K562 (cell line): ENCODE data around the gene CNOT2. TPM values are rescaled to one million over a fixed set of nuclear protein-coding genes. Genes with fewer than 3 reads are reported as not detected.

Experiments used
- CTBP1 ChIP-seq: fragments of 450-650 bp; IDR thresholded peaks from 2 replicates; pipeline ENCODE4 v1.6.1; 2016; ENCODE audit warnings: borderline replicate concordance
- GABPB2 ChIP-seq: fragments of 250-450 bp; sonication (Bioruptor Pico); conservative IDR thresholded peaks from 2 replicates; pipeline ENCODE4 v1.5.1; 2021; ENCODE audit warnings: mild to moderate bottlenecking
- TAF9B ChIP-seq: fragments of 450-650 bp; IDR thresholded peaks from 2 replicates; pipeline ENCODE4 v1.6.1; 2018; ENCODE audit warnings: mild to moderate bottlenecking; ENCODE audit not compliant: partially characterized antibody
- polyA plus RNA-seq, 8 experiments: library from polyadenylated mRNA; depleted of rRNA in 4 of 8; stranded (reverse) in 5 of 8; unstranded in 3 of 8; fragments of >200 nt; fragmentation: Nextera tagmentation in 2 of 8; fragmentation: Illumina TruSeq in 1 of 8; extraction: Ambion mirVana in 2 of 8; extraction: Trizol in 1 of 8; gene quantifications; 2 replicates each; pipeline versions ENCODE4 v1.2.1 to v1.2.3, GENCODE V29; 2011 to 2014; ENCODE audit warnings: inconsistent platforms in 1 of 8, missing spikeins in 1 of 8
- total RNA-seq, 7 experiments: library from RNA; depleted of rRNA in 6 of 7; stranded (reverse); fragments of >200 nt in 6 of 7; fragmentation: Illumina TruSeq in 2 of 7; extraction: Trizol in 2 of 7; gene quantifications; 2 replicates each; pipeline versions ENCODE4 v1.2.1 to v1.2.3, GENCODE V29; 2011 to 2021; ENCODE audit warnings: low replicate concordance in 1 of 7
- TF ChIP-seq, protein P1 (sequence below), 2 experiments: fragments of 450-650 bp in 1 of 2; sonication (generic) in 1 of 2; formaldehyde crosslinking in 1 of 2; IDR thresholded peaks; 2 replicates each; pipeline versions ENCODE4 v1.7.1 to v1.9.0; 2016 to 2022; ENCODE audit warnings: inconsistent platforms in 1 of 2, mild to moderate bottlenecking in 1 of 2, missing genetic modification reagents in 1 of 2
- TF ChIP-seq, protein P2 (sequence below): fragments of 450-650 bp; IDR thresholded peaks from 2 replicates; pipeline ENCODE4 v1.6.1; 2017; ENCODE audit warnings: antibody characterized with exemption
- TF ChIP-seq, protein P3 (sequence below): fragments of 450-650 bp; formaldehyde crosslinking; IDR thresholded peaks from 2 replicates; pipeline ENCODE4 v1.4.0; 2022; ENCODE audit warnings: missing genetic modification characterization
- TF ChIP-seq, protein P4 (sequence below): sonication (generic); formaldehyde crosslinking; IDR thresholded peaks from 2 replicates; pipeline ENCODE4 v1.8.0; 2022; ENCODE audit warnings: missing genetic modification reagents, mild to moderate bottlenecking, moderate library complexity, borderline replicate concordance

The CNOT2 gene
- total and polyA plus RNA-seq, 9 of the 15 experiments (the other 6 are each of a cell fraction or from before 2014, with no cell fraction given) = 43.6 to 119 (median 84.4) TPM

- TF ChIP-seq, protein P1, sequence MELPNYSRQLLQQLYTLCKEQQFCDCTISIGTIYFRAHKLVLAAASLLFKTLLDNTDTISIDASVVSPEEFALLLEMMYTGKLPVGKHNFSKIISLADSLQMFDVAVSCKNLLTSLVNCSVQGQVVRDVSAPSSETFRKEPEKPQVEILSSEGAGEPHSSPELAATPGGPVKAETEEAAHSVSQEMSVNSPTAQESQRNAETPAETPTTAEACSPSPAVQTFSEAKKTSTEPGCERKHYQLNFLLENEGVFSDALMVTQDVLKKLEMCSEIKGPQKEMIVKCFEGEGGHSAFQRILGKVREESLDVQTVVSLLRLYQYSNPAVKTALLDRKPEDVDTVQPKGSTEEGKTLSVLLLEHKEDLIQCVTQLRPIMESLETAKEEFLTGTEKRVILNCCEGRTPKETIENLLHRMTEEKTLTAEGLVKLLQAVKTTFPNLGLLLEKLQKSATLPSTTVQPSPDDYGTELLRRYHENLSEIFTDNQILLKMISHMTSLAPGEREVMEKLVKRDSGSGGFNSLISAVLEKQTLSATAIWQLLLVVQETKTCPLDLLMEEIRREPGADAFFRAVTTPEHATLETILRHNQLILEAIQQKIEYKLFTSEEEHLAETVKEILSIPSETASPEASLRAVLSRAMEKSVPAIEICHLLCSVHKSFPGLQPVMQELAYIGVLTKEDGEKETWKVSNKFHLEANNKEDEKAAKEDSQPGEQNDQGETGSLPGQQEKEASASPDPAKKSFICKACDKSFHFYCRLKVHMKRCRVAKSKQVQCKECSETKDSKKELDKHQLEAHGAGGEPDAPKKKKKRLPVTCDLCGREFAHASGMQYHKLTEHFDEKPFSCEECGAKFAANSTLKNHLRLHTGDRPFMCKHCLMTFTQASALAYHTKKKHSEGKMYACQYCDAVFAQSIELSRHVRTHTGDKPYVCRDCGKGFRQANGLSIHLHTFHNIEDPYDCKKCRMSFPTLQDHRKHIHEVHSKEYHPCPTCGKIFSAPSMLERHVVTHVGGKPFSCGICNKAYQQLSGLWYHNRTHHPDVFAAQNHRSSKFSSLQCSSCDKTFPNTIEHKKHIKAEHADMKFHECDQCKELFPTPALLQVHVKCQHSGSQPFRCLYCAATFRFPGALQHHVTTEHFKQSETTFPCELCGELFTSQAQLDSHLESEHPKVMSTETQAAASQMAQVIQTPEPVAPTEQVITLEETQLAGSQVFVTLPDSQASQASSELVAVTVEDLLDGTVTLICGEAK (IDR thresholded peaks at IDR 0.05) = no peak
- TF ChIP-seq, protein P1 (CRISPR knock-in tag; IDR thresholded peaks at IDR 0.05) = no peak
- TF ChIP-seq CTBP1 (no peak), GABPB2 (CRISPR knock-in tag) (no peak), TAF9B (no peak)
- TF ChIP-seq, protein P2, sequence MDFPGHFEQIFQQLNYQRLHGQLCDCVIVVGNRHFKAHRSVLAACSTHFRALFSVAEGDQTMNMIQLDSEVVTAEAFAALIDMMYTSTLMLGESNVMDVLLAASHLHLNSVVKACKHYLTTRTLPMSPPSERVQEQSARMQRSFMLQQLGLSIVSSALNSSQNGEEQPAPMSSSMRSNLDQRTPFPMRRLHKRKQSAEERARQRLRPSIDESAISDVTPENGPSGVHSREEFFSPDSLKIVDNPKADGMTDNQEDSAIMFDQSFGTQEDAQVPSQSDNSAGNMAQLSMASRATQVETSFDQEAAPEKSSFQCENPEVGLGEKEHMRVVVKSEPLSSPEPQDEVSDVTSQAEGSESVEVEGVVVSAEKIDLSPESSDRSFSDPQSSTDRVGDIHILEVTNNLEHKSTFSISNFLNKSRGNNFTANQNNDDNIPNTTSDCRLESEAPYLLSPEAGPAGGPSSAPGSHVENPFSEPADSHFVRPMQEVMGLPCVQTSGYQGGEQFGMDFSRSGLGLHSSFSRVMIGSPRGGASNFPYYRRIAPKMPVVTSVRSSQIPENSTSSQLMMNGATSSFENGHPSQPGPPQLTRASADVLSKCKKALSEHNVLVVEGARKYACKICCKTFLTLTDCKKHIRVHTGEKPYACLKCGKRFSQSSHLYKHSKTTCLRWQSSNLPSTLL = no peak
- TF ChIP-seq, protein P3, sequence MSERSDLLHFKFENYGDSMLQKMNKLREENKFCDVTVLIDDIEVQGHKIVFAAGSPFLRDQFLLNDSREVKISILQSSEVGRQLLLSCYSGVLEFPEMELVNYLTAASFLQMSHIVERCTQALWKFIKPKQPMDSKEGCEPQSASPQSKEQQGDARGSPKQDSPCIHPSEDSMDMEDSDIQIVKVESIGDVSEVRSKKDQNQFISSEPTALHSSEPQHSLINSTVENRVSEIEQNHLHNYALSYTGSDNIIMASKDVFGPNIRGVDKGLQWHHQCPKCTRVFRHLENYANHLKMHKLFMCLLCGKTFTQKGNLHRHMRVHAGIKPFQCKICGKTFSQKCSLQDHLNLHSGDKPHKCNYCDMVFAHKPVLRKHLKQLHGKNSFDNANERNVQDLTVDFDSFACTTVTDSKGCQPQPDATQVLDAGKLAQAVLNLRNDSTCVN (CRISPR knock-in tag) = no peak
- TF ChIP-seq, protein P4, sequence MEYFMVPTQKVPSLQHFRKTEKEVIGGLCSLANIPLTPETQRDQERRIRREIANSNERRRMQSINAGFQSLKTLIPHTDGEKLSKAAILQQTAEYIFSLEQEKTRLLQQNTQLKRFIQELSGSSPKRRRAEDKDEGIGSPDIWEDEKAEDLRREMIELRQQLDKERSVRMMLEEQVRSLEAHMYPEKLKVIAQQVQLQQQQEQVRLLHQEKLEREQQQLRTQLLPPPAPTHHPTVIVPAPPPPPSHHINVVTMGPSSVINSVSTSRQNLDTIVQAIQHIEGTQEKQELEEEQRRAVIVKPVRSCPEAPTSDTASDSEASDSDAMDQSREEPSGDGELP (CRISPR knock-in tag) = no peak
Observed at GRCh38 chr12:70306676-70307075, 63.4 kb downstream of the CNOT2 start (continued).
